T-helper 1 cell treated with Interleukin-12 subunit alpha and Interleukin-12 subunit beta and Interleukin-4 antibody, amounts not matched to agents 30 ng/mL and 1 ng/mL, for 36 hours (primary cell): ENCODE data around the gene OPA1. TPM values are rescaled to one million over a fixed set of nuclear protein-coding genes. Genes with fewer than 3 reads are reported as not detected.

Experiments used
- intact Hi-C: fragments of 100-400 bp; cut with micrococcal nuclease; formaldehyde crosslinking; loops from one replicate; pipeline ENCODE4 v1.15.1; 2024
- total RNA-seq: library from RNA; stranded (reverse); gene quantifications from 2 replicates; pipeline ENCODE4 v1.2.3, GENCODE V29; 2022

OPA1 gene
- total RNA-seq, 1 donor from 2014 or later, result 64.7 TPM

DNA sequence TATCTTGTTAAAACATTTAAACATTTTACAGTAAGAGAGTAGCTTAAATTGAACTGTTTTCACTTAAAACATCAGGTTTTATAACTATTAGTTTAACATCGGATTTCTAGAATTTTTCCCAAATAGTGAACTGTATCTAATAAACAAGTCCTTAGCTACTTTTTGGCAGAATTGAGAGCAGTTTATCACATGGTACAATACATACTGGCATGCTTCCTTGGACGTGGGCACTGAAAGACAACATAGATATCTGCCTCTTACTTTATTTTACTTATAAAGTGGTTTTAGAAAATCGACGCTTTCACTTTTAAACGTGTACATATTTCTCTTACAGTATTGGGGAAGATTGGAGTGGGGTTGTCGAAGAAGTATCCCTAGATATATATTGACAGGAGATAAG is 52.8 kb downstream of the OPA1 start:
- intact Hi-C loops, result no loop called here

DNA sequence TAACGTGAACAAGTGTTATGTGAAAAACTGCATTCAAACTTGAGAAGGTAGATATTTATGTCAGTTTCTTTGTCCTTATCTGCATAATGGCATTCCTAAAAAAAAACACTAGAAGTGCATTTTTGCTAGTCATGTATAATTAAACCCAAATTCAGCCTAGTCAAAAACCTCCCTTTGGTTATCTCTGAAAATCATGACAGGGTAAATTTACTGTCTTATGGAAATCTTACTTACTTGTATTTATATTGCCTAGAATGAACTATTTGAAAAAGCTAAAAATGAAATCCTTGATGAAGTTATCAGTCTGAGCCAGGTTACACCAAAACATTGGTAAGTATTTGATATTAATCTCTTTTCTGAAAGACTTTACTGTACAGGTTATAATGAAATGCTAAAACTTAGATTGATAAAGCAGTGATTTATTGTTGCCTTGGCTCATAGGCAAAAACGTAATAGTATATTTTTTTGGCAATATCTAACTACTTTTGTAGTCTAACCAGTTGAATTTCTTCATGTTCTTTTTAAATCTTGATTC is 55.6 kb downstream of the OPA1 start:
- intact Hi-C loops, result no loop called here

DNA sequence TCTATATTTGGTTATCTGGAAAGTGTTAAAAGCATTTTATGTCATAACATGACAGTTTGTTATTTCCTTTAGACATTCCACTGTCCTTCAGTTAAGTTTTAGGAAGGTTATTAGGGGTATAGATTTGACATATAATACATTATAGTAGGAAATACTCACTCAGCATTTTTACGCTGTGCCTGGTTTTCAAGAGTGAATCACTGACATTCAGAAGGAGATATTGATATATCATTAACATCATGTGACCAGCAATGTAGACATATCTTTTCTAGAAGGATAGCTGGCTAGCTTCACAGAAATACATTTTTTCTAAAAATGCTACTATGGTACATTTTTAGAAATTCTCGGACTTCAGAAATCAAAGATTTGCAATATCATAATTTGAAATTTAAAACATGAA is 57.6 kb downstream of the OPA1 start:
- intact Hi-C loops, result no loop called here

DNA sequence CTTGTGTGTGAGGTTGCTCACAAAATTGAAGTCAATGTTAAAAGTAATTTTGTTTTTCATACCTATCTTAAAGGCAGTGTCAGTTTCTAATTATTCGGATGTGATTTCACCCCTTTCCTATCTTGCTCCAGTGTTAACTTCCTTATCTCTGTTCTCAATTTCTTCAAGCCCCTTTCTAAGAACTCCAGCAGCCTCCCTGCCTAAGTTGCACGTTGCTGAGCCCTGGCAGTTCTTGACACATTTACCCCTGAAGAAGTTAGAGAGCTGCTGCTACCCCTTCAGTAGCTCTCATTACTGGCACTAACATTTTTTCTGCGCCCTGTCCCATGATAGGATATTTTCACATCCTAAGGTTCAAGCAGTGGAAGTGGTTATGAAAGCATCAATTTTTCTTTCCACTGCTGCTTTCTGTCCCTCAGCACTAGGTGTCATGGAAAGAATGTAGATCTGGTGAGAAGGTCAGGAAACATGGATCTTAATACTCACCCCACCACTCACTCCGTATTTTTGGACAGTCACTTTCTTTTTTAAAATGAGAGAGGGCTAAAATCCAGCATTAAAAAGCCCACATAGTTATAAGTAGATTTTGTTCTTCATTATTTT is 62.9 kb downstream of the OPA1 start:
- intact Hi-C loops, result no loop called here

DNA sequence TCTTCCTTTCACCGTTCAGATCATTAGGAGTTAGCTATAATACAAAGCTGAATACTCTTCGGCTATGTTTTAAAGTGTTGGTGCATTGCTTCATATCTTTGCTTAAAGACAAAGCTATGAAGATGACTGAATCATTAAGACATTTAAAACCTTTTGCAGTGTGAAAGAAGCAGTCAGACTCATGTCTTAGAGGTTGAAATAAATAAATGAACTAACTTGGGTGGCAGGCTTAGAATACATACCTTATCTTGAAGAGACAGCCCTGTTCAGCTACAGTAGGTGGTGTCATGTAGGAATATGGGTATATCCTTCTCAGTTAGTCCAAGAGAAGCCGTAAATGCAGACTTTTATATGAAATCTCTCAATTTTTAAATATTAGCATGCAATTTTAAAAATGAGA is 63.4 kb downstream of the OPA1 start:
- intact Hi-C loops, result no loop called here

DNA sequence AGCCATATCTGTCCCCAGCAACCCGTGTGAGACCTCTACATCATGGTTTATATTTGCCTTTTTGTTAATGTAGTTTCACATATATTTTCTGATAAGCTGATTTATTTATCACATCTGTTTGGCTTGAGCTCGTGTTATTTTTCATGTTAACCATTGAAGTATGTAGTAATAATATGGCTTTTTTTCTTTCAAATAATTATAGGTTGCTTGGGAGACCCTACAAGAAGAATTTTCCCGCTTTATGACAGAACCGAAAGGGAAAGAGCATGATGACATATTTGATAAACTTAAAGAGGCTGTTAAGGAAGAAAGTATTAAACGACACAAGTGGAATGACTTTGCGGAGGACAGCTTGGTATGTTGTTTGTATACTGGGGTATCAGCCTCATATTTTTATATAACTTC is 63.9 kb downstream of the OPA1 start:
- intact Hi-C loops, result no loop called here

DNA sequence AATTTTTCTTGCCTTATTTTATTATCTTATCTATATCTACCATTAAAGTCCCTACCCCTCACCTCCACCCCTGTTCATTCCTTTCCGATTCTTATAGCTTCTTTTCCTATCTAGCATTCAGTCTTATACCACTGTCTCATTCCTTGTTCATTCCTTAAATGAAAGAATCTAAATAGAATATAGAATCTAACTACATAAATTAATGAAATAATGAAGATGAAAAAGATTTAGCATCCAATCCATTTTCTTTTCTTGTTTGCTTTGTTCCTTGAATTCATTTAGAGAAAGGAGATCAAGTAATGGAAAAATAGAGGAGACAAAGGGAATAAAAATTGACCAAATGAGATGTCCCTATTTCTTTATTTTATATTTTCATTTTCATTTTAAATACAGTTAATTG is 67.2 kb downstream of the OPA1 start:
- intact Hi-C loops, result no loop called here

DNA sequence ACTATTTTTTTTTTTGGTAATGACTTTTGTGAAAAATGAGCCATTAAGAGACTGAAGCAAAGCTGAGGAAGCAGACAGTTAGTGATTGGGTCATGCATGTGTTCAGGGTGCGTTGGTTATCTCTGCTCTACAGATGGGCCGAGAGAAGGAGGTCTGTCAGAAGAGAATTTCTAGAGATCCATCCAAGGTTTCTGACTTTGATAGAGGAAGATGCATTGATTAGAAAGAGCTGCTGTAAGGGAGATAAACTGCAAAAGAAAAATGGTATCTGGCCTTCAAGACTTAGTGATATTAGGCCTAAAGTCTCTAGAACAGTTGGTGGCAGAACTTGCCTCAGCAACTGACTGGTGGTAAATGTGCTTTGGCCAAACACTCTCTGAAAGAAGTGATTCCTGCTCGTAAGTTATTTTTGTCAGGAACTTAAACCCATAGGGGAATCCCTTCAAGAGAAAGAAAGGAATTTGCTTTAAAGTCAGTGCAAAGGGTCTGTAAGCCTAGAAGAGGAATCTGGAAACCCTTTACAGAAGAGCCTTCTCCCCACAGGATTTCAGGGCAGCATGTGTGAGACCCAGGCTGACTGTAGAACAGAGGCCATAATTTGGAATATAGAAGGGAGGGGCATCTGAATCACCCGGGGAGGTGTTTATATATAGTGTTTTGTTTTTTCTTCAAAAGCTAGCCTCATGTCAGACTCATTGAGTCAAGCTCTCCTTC is 67.8 kb downstream of the OPA1 start:
- intact Hi-C loops, result no loop called here

DNA sequence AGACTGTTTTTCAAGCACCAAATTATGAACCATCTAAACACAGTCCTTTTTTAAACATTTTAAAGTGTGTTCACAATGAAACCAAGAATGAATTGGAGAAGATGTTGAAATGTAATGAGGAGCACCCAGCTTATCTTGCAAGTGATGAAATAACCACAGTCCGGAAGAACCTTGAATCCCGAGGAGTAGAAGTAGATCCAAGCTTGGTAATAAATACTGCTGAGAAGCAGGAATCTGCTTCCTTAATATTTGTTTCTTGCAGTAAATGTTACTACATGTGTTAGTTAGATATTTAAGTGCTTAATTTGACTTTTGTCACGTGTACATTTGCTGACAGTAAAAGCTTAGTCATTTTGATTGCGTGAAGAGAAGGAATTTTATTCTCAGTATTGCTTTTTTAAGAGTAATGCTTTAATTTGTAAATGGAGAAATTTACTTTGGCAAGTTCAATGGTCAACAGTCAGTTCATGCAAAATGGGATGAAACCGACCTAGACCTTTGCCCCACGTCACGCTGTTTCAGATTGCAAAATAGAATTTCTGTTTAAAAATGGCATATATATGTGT is 69.8 kb downstream of the OPA1 start:
- intact Hi-C loops, result no loop called here

DNA sequence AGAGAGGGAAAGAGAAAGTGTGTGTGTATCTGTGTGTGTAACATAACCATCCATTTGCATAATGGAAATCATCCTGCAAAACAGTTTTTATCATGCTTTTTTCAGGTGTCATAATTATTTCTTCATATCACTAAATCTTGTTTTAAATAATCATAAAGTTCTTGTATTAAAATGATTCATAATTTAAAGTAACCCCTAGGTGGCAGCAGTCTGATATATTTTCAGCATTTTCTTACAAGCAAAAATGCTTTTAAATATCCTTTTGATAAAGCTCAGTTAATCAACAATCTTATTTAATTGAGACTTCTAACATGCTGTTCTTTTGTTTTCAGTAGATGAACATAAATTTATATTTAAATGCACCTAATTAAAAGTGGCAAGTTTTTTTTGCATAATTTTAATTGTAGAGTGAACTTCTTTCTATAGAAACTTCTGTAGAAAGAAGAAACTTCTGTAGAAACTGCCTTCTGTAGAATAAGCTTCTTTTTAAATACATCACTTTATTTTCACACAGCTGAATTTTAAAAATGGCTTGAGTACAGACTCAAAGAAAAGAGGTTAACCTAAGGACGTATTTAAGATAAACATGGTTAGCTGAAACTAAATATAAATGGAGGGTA is 72.5 kb downstream of the OPA1 start:
- intact Hi-C loops, result loop anchor here (1.0 to 5.0 kb wide), 6 partner anchors 111 to 737 kb away; no protein-coding TSS in a partner anchor

DNA sequence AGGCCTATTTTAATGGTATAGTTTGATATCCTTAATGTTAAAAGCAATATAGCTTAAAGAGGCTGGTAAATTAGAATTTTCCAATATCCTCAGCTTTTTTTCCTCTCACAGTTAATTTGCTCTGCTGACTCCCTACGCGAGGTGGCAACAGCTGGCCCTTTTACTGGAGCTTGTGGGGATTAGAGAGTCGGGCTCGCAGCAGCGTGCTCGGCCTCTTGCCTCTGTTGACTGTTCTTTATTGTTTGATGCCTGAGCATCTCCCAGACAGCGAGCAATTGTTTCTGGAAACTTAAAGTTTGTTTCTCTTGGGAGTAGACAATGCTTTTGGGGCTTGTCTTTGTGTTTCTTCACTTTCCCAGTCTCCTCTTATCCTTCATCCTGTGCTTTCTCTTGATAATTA is 80.8 kb downstream of the OPA1 start:
- intact Hi-C loops, result no loop called here

DNA sequence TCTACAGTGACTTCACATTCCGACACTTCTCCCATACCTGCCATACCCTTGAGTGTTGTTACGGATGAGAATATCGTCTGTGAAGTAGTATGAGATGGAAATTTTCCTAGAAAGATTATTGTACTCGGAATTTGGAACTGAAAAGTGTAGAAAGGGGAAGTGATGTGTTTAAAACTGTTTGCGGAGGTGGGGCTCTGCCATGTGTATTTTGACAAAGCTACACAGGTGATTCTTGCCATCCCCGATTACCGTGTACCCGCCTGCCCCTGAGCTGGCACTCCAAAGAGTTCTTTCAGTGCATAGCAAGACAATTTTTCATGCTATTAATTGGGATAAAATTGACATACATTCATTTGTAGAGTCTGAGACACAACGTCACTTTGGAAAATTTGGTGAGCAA is 81.7 kb downstream of the OPA1 start:
- intact Hi-C loops, result no loop called here

DNA sequence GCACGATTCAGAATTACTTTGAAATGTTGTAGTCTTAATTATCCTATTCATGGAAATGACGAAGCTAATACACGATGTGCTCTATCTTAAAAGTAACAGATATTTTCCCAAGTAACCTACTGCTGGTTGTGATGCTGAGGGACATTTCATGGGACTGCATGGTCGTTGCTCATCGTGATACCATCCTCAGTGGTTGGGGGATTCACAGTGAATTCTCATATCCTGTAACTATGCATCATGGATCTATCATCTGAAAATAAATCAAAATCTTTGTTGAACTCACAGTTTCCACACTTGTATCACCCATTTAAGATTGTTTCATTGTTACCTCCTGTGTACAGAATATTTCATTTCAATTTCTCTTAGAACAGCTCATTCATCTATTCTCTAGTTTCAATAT is 84.7 kb downstream of the OPA1 start:
- intact Hi-C loops, result no loop called here

DNA sequence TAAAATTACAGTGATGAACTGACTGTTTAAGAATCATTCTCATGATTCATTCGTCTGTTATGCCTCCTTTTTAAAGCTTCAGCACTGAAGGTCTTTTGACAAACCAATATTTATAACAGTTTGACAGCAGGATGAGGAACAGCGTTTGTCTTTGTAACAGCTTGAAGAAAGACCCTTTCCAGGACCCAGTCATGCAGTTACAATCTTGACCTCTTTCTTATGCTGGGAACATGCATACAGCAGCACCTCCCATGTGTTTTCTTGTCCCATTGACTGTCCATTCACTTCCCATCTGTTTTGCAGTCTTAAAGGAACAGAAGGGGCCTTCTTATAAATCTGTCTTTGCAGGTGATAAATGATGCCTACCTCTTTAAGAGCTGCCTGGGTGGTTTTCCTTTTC is 87.2 kb downstream of the OPA1 start:
- intact Hi-C loops, result no loop called here

DNA sequence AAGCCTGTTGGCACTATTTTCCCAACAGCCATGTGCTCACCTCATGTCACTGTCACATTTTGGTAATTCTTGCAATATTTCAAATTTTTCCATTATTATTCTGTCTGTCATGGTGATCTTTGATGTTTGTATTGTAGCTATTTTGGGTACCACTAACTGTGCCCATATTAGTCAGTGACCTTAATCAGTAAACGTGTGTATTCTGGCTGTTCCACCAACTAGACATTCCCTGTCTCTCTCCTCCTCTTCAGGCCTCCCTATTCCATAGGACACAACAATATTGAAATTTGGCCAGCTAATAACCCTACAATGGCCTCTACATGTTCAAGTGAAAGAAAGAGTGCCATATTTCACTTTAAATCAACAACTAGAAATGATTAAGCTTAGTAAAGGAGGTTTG is 88.6 kb downstream of the OPA1 start:
- intact Hi-C loops, result no loop called here

DNA sequence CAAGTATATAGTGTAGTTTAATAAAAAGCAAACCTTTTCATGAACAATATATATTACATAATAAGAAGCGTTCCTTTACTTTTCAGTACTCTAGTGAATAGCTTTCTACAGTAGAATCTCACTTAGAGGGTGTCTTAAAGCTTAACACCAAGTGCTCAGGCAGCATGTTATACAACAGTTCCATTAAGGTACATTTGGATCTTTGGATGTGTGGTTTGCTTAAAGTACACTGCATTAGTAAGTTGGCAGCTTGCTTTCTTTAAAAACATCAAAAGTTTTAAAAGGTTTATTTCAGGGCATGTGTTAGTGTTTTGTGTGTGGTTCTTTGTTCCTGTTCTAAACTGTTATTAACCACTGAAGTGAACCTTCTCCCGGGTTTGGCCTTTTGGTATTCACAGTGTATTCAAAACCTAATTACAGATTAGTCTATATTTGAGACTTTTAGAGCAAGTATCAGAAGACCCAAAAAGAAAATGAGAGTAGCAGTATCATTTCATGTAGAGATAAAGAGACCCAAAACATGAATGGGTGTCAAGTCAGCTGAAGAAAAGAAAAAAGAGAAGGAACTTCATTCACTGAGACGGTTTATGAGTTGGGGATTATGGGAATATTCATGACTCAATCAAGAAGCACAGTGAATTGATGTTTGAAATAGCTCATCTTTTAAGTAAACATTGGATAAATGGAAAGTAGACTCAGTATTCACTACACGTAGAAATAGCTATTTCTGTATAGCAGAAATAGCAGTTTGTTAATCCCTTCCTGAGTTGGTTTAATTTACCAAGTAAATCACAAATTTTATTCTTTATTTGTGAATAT is 93.9 kb downstream of the OPA1 start:
- intact Hi-C loops, result no loop called here

DNA sequence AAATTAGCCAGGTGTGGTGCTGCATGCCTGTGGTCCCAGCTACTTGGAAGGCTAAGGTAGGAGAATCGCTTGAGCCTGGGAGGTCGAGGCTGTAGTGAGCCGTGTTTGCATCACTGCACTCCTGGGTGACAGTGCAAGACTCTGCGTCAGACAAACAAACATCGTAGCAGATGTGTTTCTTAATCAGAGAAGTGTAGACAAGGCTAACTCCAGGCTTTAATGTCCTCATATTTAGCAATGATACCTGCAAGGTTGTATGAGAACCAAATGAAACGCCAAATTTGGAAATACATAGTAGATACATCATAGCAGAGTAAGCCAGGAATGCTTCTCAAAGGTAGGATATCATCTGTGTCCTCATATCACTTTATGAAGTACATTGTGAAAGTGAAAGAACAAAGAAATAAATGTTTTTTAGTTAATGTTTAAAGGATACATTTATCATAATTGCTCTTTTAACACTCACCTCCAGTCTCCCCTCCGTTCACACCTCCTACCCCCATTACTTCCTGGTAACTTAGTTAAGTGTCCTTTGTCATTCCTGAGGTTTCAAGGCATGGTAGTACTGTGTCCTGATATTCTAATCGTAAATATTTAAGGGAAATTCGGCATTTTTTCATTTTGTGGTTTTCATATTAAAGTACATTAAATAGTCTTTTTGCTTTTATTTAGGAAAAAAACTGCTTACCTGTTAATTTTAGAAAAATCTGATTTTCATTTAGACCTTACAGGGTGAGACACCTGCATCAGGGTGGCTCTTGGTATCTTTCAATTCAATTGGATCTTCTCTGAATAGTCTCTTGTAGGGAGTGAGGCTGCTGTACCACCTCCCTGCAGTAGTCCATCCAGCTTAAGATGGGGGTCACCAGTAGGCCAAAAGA is 96.1 kb downstream of the OPA1 start:
- intact Hi-C loops, result no loop called here

DNA sequence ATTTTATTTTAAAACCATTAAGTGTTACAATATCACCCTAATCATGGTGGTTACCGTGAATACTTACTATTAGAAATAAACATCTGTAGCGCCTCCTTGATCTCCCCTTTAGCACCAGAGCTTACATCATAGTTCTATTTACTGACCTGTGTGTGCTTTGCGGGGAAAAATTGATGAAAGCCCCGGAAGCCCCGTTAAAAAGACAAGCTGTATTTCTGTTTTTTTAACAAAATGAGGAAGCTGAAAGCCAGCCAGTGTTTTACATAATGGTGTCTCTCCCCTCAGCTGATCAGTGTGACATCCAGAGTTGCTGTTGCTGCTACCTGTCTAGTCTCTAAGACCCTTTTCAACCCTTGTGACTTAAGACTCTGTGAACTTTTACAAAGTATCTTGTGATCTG is 100.8 kb downstream of the OPA1 start:
- intact Hi-C loops, result no loop called here

DNA sequence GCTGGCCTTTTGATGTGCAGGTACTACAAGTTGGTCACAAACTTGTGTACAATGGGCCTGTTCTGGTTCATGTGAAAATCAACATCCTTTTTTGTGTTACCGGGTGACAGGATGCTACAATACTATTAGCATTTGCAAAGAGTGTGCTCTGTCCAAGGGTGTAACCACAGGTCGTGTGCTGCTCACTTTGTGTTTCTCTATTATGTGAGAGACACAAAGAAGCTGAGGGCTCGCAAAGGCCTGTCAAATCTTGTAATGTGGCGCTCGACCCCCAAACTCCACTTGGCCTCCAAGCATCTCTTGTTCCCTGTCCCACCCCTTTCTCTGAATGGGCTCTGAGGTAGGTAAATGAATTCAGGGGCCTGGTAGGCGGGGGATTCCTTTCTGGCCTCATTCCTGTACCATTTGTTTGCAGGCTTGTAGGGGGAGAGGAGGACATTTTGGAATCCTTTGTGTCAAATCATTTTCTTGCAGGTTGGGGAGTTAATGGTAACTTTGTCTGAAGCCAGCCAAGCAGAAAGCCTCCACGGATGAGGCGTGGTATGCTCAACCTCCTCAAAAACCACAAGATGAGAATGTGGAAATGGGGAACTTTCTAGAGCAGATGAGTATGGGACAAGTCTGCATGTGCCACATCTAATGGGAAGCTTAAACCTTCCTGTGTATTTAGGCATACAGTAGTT is 109.1 kb downstream of the OPA1 start:
- intact Hi-C loops, result no loop called here

DNA sequence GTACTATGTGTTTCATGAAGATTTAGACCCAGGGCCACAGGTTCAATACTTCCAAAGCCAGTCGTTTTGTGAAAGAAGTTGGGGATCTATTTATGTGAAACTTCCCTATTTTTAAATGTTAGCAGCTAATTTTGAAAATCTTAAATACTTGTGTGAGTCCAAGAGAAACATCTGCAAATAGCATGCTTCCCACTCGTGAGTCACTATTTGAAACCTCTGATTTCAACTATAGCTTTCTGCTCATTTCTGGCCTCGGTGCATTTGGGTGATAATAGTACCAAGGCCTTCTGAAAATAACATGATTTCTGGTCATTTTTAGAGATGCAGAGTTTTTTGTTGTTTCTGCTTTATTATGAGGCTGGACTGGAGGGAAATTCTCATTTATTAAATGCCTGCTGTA is 110.0 kb downstream of the OPA1 start:
- intact Hi-C loops, result no loop called here
